ENCODE measurements around the gene LYZL4.

The LYZL4 gene

DNA sequence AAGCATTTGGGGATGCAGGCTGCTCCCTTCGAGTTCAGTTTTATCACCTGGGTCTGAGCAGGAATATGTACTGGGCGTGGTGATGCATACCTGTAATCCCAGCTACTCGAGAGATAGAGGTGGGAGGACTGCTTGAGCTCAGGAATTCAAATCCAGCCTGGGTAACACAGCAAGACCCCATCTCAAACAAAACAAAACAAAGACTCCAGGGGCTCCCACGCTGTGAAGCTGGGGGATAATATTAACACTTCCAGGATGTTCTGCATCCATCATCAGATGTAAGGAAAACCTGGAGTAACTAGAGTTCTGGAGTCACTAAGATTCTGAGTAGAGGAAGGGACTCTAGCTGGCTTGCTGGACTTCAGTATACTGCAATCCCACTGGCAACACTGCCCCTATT lies 40.6 kb downstream of the LYZL4 start:
- no peak for DNase-seq

DNA sequence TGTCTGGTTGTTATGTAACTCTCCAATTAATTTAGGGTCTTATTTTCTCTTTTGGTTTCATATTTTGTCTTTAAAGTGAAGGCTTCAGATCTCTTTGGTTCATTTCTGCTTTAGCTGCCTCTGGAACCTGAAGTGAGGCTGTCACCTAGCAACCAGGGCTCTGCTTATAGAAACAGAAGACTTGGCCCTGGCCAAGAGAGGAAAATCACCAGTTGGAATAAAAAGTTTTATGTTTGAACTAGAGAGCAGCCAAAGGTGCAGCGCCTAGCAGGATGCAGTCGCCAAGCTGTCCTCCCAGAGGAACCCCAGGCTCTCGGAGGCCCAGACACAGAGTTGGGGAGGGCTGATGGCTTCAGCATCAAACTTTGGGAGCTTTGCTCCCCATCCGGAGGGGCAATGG lies 41.1 kb downstream of the LYZL4 start:
- DNase-seq, result no peak

DNA sequence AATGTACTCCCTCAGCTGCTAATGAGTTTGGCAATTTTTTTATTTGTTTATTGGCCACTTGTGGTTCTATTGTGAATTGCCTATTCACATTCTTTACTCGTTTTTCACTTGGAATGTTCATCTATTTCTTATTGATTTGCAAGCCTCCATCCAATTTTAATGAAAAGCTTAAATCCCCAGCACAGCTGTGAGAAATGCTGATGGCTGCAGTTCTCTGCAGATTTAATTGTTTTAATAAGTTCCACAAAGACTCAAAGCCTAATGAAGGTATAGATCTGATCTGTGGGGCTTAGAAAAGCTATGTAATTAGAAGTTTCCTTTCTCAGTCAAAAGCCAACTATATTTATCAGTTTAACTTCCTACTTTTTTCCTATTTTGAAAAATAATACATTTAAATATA lies 41.5 kb downstream of the LYZL4 start:
- DNase-seq, result no peak

DNA sequence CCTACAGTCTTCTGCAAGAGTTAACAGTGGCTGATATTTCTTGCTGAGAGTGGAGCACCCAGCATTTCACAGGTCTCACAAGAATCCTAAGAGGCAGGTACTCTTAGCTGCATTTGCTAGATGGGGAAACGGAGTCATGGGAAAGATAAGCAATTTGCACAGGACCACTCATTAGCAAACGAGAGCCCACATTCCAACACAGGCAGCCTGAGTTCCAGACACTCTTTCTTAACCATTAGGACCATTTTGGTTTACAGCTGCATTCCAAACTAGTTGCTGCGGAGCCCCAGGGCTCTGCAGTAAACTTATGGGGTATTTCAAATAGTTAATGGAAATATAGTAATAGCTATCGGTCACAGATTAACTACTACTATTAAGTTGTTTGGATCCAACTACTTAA lies 42.5 kb downstream of the LYZL4 start:
- no peak for DNase-seq

DNA sequence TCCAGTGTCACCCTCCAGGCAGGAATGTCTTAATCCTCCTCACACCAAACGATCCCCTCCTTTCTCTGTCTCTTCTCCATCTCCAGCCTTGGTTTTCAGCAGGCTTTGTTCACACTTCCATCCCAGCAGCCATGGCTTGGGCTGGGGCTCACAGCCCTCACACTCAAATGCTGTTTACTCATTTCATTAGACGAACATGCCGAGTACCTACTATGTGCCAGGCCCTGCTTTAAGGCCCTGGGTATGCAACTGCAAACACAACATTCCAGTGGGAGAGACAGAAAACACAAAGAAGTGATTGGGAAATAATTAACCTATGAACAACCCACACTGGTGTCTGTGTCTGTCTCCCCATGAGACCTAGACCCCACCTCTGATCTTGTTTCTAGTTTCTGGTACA lies 43.9 kb downstream of the LYZL4 start:
- no peak for DNase-seq

DNA sequence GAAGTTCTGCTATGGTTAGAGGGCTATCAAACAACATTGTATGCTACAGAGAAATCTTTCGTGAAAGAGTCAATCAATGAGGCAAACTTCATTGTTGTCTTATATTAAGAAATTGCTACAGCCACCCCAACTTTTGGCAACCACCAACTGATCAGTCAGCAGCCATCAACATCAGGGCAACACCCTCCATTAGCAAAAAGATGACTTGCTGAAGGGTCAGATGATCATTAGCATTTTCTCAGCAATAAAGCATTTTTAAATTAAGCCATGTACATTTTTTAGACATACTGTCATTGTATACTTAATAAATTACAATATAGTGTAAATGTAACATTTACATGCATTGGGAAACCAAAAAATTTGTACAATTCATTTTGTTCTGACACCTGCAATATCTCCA lies 53.1 kb downstream of the LYZL4 start:
- DNase-seq, result no peak

DNA sequence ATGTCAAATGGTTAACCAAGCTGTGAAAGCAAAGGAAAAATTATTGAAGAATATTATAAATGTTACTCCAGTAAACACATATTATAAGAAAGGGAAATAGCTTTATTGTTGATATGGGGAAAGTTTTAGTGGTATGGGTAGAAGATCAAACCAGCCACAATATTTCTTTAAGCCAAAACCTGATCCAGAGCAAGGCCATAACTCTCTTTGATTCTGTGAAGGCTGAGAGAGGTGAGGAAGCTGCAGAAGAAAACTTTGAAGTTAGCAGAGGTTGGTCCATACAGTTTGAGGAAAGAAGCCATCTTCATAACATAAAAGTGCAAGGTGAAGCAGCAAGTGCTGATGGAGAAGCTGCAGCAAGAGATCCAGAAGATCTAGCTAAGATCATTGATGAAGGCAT lies 54.8 kb downstream of the LYZL4 start:
- no peak for DNase-seq

DNA sequence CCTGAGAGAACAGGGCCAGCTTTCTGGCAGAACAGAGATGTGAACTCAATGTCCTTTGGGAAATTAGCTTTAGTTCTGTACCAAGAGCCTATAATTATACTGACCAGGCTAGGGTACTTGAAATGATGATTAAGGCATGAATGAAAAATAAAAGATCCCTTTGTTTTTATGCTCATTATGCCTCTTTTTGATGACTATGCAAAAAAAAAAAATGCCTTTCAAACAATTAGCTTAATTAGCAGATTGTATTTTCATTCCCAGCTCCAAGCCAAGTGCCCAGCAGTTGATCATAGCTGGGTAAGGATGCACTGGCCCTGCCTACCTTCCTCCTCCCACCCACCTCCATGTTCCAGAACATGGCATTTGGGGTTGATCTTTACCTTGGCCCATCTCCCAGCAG lies 56.8 kb downstream of the LYZL4 start:
- no peak for DNase-seq

DNA sequence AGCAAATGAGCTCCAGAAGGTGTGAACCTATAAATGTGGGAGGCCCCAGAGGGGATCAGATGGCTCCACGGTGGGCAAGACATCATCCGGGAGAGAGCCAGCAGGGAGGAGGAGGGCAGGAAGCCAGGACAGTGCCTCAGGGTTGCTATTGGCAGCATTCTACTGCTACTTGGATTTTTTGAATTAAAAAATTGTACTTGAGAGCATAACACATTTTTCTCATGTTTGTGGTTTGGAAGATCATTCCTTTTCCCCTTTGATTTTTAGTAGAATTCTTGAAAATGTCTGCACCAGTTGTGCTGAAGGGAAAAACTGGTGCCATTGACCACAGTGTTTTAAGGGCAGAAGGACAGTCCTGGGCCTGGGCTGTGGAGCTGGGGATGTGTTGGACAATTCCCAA lies 59.2 kb downstream of the LYZL4 start:
- no peak for DNase-seq

DNA sequence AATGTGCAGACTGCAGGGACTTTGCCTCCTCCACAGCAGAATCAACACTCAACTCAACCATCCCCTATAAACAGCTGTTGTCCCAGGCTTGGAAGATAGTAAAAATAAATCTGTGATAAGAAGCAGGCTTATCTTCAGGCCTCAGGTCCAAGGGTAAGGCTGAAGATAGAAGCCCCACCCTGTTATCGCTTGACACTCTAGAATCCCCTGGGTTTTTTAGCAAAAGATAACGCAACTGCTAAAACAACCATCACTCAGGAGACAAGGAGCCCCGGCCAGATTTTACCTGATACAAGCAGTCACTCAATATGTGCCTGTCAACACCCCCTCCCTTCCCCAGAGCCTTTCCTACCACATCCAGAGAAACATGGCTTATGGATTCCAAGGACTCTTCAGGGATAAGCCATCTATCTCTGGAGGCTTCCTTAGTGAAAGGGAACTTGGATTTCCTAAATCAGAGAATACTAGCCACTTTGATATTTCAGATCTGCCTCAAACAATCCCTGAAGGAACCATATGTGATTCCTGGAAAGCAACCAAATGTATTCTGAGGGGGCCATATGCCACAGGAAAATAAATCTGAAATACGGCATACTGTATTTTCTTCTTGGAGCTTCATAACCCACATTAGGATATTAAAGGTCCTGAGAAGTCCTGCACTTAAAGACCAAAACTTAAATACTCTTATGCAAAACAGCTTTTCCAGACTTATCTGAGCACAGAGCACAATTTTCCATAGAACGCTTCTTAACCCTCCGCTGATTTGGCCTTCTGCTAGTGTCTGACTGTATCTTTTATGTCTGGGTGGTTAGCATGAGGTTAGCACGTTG lies 60.4 kb downstream of the LYZL4 start:
- no peak for DNase-seq

DNA sequence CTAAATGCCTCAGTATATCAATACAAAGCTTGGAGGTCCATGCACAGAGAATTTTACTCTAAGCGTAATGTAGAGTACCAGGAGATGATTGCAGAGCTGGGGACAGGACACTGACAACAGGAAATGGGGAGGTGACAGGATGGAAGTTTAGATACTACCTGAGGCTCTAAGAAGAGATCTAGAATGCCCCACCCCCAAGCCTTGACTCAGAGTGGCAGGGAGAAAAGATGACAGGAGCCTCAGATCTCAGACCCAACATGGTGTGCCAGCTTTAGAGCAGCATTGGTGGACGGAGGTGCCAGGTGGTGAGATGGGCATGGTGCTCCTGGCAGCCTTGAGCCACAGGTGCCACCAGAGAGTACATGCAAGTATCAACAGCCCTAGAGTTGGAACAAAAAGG lies 62.5 kb downstream of the LYZL4 start:
- no peak for DNase-seq
